Liver (tissue), 3 donors: ENCODE results near the gene C10orf88.

ENCODE experiments used
- GABPA ChIP-seq, 2 donors: IDR thresholded peaks in 1 of 2; conservative IDR thresholded peaks in 1 of 2; 2 replicates each; pipeline ENCODE4 v1.6.1; 2016; ENCODE audit warnings: antibody characterized with exemption in 2 of 2, mild to moderate bottlenecking in 1 of 2, moderate library complexity in 1 of 2
- HNF4A ChIP-seq, 2 donors: conservative IDR thresholded peaks; 2 replicates each; pipeline ENCODE4 v1.6.1; 2016; ENCODE audit warnings: antibody characterized with exemption in 2 of 2, mild to moderate bottlenecking in 2 of 2
- SP1 ChIP-seq: IDR thresholded peaks from 2 replicates; pipeline ENCODE4 v1.6.1; 2018; ENCODE audit warnings: antibody characterized with exemption, mild to moderate bottlenecking
- TAF1 ChIP-seq: conservative IDR thresholded peaks from 2 replicates; pipeline ENCODE4 v1.6.1; 2016; ENCODE audit warnings: antibody characterized with exemption, mild to moderate bottlenecking
- YY1 ChIP-seq: IDR thresholded peaks from 2 replicates; pipeline ENCODE4 v1.6.1; 2016; ENCODE audit warnings: antibody characterized with exemption, mild to moderate bottlenecking
- TF ChIP-seq, protein P1 (sequence below): fragments of 150-350 bp; IDR thresholded peaks from 2 replicates; pipeline ENCODE4 v1.5.1; 2017; ENCODE audit warnings: improper control_type of control experiment, low read depth, low read length; ENCODE audit not compliant: missing input control
- donor health status: healthy.
- donor health status: healthy.

DNA sequence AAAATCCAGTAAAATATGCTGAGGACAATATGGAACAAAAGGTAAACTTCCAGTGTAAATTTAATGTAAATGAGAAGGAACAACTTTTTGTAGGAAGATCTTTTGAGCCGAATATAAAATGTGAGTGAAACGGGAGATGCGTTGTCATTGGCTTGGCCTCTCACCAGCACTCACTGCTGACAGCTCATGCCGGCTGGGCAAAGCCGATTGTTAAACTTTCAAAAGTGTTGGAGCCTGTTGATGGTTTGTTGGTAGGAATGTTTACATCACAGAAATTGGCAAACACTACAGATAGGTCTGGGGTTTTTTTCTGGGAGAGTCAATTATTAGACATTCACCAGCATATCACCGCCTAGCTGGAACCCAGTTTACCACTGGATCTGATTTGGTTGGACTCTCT lies 32.3 kb upstream of the C10orf88 start:
- no peak for TF ChIP-seq GABPA (IDR thresholded peaks at IDR 0.05 in 1 of 2, conservative IDR thresholded peaks at IDR 0.05 in 1 of 2)
- peak; percentile 37 for TF ChIP-seq SP1
- TF ChIP-seq, protein P1, sequence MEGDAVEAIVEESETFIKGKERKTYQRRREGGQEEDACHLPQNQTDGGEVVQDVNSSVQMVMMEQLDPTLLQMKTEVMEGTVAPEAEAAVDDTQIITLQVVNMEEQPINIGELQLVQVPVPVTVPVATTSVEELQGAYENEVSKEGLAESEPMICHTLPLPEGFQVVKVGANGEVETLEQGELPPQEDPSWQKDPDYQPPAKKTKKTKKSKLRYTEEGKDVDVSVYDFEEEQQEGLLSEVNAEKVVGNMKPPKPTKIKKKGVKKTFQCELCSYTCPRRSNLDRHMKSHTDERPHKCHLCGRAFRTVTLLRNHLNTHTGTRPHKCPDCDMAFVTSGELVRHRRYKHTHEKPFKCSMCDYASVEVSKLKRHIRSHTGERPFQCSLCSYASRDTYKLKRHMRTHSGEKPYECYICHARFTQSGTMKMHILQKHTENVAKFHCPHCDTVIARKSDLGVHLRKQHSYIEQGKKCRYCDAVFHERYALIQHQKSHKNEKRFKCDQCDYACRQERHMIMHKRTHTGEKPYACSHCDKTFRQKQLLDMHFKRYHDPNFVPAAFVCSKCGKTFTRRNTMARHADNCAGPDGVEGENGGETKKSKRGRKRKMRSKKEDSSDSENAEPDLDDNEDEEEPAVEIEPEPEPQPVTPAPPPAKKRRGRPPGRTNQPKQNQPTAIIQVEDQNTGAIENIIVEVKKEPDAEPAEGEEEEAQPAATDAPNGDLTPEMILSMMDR, result no peak
- TF ChIP-seq YY1, result peak; percentile 75
- TF ChIP-seq TAF1, result no peak
- peak in 1 of 2 donors; percentile 38 for TF ChIP-seq HNF4A (conservative IDR thresholded peaks at IDR 0.05)
